Measurements from ENCODE around the gene STXBP6.
"Not testable (repeated sequence)": the region's sequence is repeated elsewhere in the genome, so short reads cannot be mapped to it uniquely, and the experiment has no call there.

Gene STXBP6

GRCh38 chr14:24965578-24965933 lies 84.4 kb downstream of the STXBP6 start:
- POLR2A ChIA-PET, result no interaction called here
- 100% methylated on average over 1 of the region's 1 CpG for WGBS (ENCODE audit: insufficient coverage)
- Histone ChIP-seq H3K4me3 (ENCODE audit: control insufficient read depth in 1 of 7, extremely low read depth in 1 of 7, insufficient read depth in 4 of 7, low read depth in 2 of 7, low read length in 6 of 7) (no peak overlapping the region), H3K36me3 (ENCODE audit: control insufficient read depth in 4 of 4, insufficient read depth in 4 of 4, low read length in 3 of 4) (no peaks in the 10 kb centered on the region), H3K27me3 (replicated peaks in 2 of 5; ENCODE audit: control insufficient read depth in 4 of 5, insufficient read depth in 5 of 5, low read length in 4 of 5) (no peaks in the 10 kb centered on the region), H3K4me1 (ENCODE audit: control extremely low read depth in 1 of 4, control insufficient read depth in 4 of 4, insufficient read depth in 4 of 4, low read length in 3 of 4) (no peaks in the 10 kb centered on the region), H3K27ac (ENCODE audit: insufficient read depth in 1 of 2, low read depth in 1 of 2, low read length in 2 of 2, poor library complexity in 1 of 2, severe bottlenecking in 2 of 2) (no peak overlapping the region), H3K9me3 (ENCODE audit: control extremely low read depth in 1 of 5, control insufficient read depth in 4 of 5, insufficient read depth in 2 of 5, low read depth in 1 of 5, low read length in 4 of 5) (no peaks in the 10 kb centered on the region)
- CTCF ChIA-PET, result interaction anchor here (0.7 kb wide), 1 partner anchor 161 kb away, joined by 3 read pairs; no protein-coding TSS in a partner anchor
- no peak for DNase-seq

DNA sequence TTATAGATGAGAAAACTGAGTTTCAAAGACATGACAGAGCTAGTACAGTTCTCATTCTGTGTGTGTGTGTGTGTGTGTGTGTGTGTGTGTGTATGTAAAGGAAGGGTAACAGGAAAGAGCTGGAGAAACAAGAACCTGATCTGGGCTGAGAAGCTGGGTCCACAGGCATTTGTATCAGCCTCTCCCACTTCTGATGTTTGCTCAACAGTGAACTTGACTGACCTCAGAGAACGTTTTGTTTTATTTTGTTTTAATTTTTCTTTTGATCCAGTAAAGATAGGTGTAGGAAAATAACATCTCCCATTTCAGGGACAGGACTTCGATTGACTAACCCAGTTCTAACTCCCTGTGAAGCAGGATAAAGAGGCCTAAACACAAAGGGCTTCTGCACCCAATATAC lies 85.4 kb downstream of the STXBP6 start:
- CTCF ChIA-PET, result no interaction called here
- no peak for DNase-seq
- POLR2A ChIA-PET, result no interaction called here
- Histone ChIP-seq H3K36me3 (ENCODE audit: control insufficient read depth in 4 of 4, insufficient read depth in 4 of 4, low read length in 3 of 4) (no peaks in the 10 kb centered on the region), H3K27ac (ENCODE audit: insufficient read depth in 1 of 2, low read depth in 1 of 2, low read length in 2 of 2, poor library complexity in 1 of 2, severe bottlenecking in 2 of 2) (no peak overlapping the region), H3K27me3 (replicated peaks in 2 of 5; ENCODE audit: control insufficient read depth in 4 of 5, insufficient read depth in 5 of 5, low read length in 4 of 5) (no peaks in the 10 kb centered on the region), H3K9me3 (ENCODE audit: control extremely low read depth in 1 of 5, control insufficient read depth in 4 of 5, insufficient read depth in 2 of 5, low read depth in 1 of 5, low read length in 4 of 5) (no peaks in the 10 kb centered on the region), H3K4me1 (ENCODE audit: control extremely low read depth in 1 of 4, control insufficient read depth in 4 of 4, insufficient read depth in 4 of 4, low read length in 3 of 4) (no peaks in the 10 kb centered on the region), H3K4me3 (ENCODE audit: control insufficient read depth in 1 of 7, extremely low read depth in 1 of 7, insufficient read depth in 4 of 7, low read depth in 2 of 7, low read length in 6 of 7) (no peak overlapping the region)
- no CpG with 5 or more reads among the region's 2 CpGs for WGBS (ENCODE audit: insufficient coverage)

GRCh38 chr14:24964048-24964447 lies 85.9 kb downstream of the STXBP6 start:
- POLR2A ChIA-PET, result no interaction called here
- CTCF ChIA-PET, result interaction anchor here (0.8 kb wide), 1 partner anchor 190 kb away, joined by 3 read pairs; no protein-coding TSS in a partner anchor
- no peak overlapping the region for H3K4me3 ChIP-seq (ENCODE audit: control insufficient read depth in 1 of 7, extremely low read depth in 1 of 7, insufficient read depth in 4 of 7, low read depth in 2 of 7, low read length in 6 of 7)

DNA sequence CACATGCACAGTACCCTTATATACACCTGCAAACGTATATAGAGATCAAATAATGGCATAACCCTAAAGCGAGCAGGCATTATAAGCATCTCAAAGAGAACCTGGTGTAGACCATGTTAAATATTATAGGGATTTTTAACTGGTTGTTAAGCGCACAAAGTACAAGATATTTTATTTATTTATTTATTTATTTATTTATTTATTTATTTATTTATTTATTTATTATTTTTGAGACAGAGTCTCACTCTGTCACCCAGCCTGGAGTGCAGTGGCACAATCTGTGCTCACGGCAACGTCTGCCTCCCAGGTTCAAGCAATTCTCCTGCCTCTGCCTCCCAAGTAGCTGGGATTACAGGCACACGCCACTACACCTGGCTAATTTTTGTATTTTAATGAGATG lies 87.8 kb downstream of the STXBP6 start:
- POLR2A ChIA-PET; CTCF ChIA-PET; H3K4me3 ChIP-seq (ENCODE audit: control insufficient read depth in 1 of 7, extremely low read depth in 1 of 7, insufficient read depth in 4 of 7, low read depth in 2 of 7, low read length in 6 of 7); H3K4me1 ChIP-seq (ENCODE audit: control extremely low read depth in 1 of 4, control insufficient read depth in 4 of 4, insufficient read depth in 4 of 4, low read length in 3 of 4); H3K9me3 ChIP-seq (ENCODE audit: control extremely low read depth in 1 of 5, control insufficient read depth in 4 of 5, insufficient read depth in 2 of 5, low read depth in 1 of 5, low read length in 4 of 5); H3K36me3 ChIP-seq (ENCODE audit: control insufficient read depth in 4 of 4, insufficient read depth in 4 of 4, low read length in 3 of 4); DNase-seq; H3K27ac ChIP-seq (ENCODE audit: insufficient read depth in 1 of 2, low read depth in 1 of 2, low read length in 2 of 2, poor library complexity in 1 of 2, severe bottlenecking in 2 of 2); H3K27me3 ChIP-seq (replicated peaks in 2 of 5; ENCODE audit: control insufficient read depth in 4 of 5, insufficient read depth in 5 of 5, low read length in 4 of 5): not testable (repeated sequence)
- WGBS (ENCODE audit: insufficient coverage), result no CpG with 5 or more reads among the region's 6 CpGs

More at GRCh38 chr14:24964048-24964447, 85.9 kb downstream of the STXBP6 start:
- Histone ChIP-seq H3K27ac (ENCODE audit: insufficient read depth in 1 of 2, low read depth in 1 of 2, low read length in 2 of 2, poor library complexity in 1 of 2, severe bottlenecking in 2 of 2) (no peak overlapping the region), H3K36me3 (ENCODE audit: control insufficient read depth in 4 of 4, insufficient read depth in 4 of 4, low read length in 3 of 4) (no peaks in the 10 kb centered on the region), H3K9me3 (ENCODE audit: control extremely low read depth in 1 of 5, control insufficient read depth in 4 of 5, insufficient read depth in 2 of 5, low read depth in 1 of 5, low read length in 4 of 5) (no peaks in the 10 kb centered on the region), H3K27me3 (replicated peaks in 2 of 5; ENCODE audit: control insufficient read depth in 4 of 5, insufficient read depth in 5 of 5, low read length in 4 of 5) (no peaks in the 10 kb centered on the region), H3K4me1 (ENCODE audit: control extremely low read depth in 1 of 4, control insufficient read depth in 4 of 4, insufficient read depth in 4 of 4, low read length in 3 of 4) (no peaks in the 10 kb centered on the region)
- 84% methylated on average over 2 of the region's 2 CpGs for WGBS (ENCODE audit: insufficient coverage)
- no peak for DNase-seq

DNA sequence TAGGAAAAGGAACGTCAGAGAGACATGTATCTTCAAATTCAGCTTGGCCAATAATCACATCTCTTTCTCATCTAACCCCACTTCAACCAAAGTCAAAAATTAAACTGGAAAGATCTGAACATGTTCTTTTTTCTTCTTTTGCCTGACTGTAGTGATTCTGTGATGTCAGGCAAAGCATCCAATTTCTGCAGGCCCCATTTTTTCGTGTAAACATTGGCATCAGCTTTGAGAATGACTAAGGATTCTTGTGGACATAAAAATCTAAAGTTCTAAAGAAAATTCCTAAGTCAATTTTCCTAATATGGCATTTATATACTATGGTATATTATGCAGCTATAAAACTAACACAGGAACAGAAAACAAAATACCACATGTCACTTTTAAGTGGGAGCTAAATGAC lies 89.1 kb downstream of the STXBP6 start:
- ChIA-PET POLR2A (interaction anchor here (0.6 kb wide), 1 partner anchor 1788 kb away, joined by 3 read pairs; no protein-coding TSS in a partner anchor), CTCF (no interaction called here)
- no peak overlapping the region for H3K4me3 ChIP-seq (ENCODE audit: control insufficient read depth in 1 of 7, extremely low read depth in 1 of 7, insufficient read depth in 4 of 7, low read depth in 2 of 7, low read length in 6 of 7)
- H3K9me3 ChIP-seq (ENCODE audit: control extremely low read depth in 1 of 5, control insufficient read depth in 4 of 5, insufficient read depth in 2 of 5, low read depth in 1 of 5, low read length in 4 of 5), result no peaks in the 10 kb centered on the region
- no peaks in the 10 kb centered on the region for H3K27me3 ChIP-seq (replicated peaks in 2 of 5; ENCODE audit: control insufficient read depth in 4 of 5, insufficient read depth in 5 of 5, low read length in 4 of 5)
- WGBS (ENCODE audit: insufficient coverage), result no CpG with 5 or more reads among the region's 2 CpGs
- no peaks in the 10 kb centered on the region for H3K4me1 ChIP-seq (ENCODE audit: control extremely low read depth in 1 of 4, control insufficient read depth in 4 of 4, insufficient read depth in 4 of 4, low read length in 3 of 4)
- no peak for DNase-seq
- no peak overlapping the region for H3K27ac ChIP-seq (ENCODE audit: insufficient read depth in 1 of 2, low read depth in 1 of 2, low read length in 2 of 2, poor library complexity in 1 of 2, severe bottlenecking in 2 of 2)
- no peaks in the 10 kb centered on the region for H3K36me3 ChIP-seq (ENCODE audit: control insufficient read depth in 4 of 4, insufficient read depth in 4 of 4, low read length in 3 of 4)

- H3K36me3 ChIP-seq (ENCODE audit: control insufficient read depth in 4 of 4, insufficient read depth in 4 of 4, low read length in 3 of 4), result no peaks in the 10 kb centered on the region
- ChIA-PET CTCF (no interaction called here), POLR2A (interaction anchor here (0.7 kb wide), 1 partner anchor 13 kb away, joined by 3 read pairs; no protein-coding TSS in a partner anchor)
- no peak overlapping the region for H3K27ac ChIP-seq (ENCODE audit: insufficient read depth in 1 of 2, low read depth in 1 of 2, low read length in 2 of 2, poor library complexity in 1 of 2, severe bottlenecking in 2 of 2)
- no peaks in the 10 kb centered on the region for H3K4me1 ChIP-seq (ENCODE audit: control extremely low read depth in 1 of 4, control insufficient read depth in 4 of 4, insufficient read depth in 4 of 4, low read length in 3 of 4)
- H3K9me3 ChIP-seq (ENCODE audit: control extremely low read depth in 1 of 5, control insufficient read depth in 4 of 5, insufficient read depth in 2 of 5, low read depth in 1 of 5, low read length in 4 of 5), result no peaks in the 10 kb centered on the region
- no peak overlapping the region for H3K4me3 ChIP-seq (ENCODE audit: control insufficient read depth in 1 of 7, extremely low read depth in 1 of 7, insufficient read depth in 4 of 7, low read depth in 2 of 7, low read length in 6 of 7)
- WGBS (ENCODE audit: insufficient coverage), result 100% methylated on average over 1 of the region's 1 CpG
- no peaks in the 10 kb centered on the region for H3K27me3 ChIP-seq (replicated peaks in 2 of 5; ENCODE audit: control insufficient read depth in 4 of 5, insufficient read depth in 5 of 5, low read length in 4 of 5)
- no peak for DNase-seq
Measured at GRCh38 chr14:24959791-24960331, 90.1 kb downstream of the STXBP6 start.

- H3K27me3 ChIP-seq (replicated peaks in 2 of 5; ENCODE audit: control insufficient read depth in 4 of 5, insufficient read depth in 5 of 5, low read length in 4 of 5), result no peaks in the 10 kb centered on the region
- CTCF ChIA-PET, result no interaction called here
- no CpG with 5 or more reads among the region's 1 CpG for WGBS (ENCODE audit: insufficient coverage)
- no peaks in the 10 kb centered on the region for H3K36me3 ChIP-seq (ENCODE audit: control insufficient read depth in 4 of 4, insufficient read depth in 4 of 4, low read length in 3 of 4)
- H3K4me1 ChIP-seq (ENCODE audit: control extremely low read depth in 1 of 4, control insufficient read depth in 4 of 4, insufficient read depth in 4 of 4, low read length in 3 of 4), result no peaks in the 10 kb centered on the region
- POLR2A ChIA-PET, result no interaction called here
- no peak for DNase-seq
- H3K4me3 ChIP-seq (ENCODE audit: control insufficient read depth in 1 of 7, extremely low read depth in 1 of 7, insufficient read depth in 4 of 7, low read depth in 2 of 7, low read length in 6 of 7), result no peak overlapping the region
- H3K9me3 ChIP-seq (ENCODE audit: control extremely low read depth in 1 of 5, control insufficient read depth in 4 of 5, insufficient read depth in 2 of 5, low read depth in 1 of 5, low read length in 4 of 5), result no peaks in the 10 kb centered on the region
- no peak overlapping the region for H3K27ac ChIP-seq (ENCODE audit: insufficient read depth in 1 of 2, low read depth in 1 of 2, low read length in 2 of 2, poor library complexity in 1 of 2, severe bottlenecking in 2 of 2)
Measured at GRCh38 chr14:24958271-24958670, 91.7 kb downstream of the STXBP6 start.
